Measurements from ENCODE around the gene CCNG2. TPM values are rescaled to one million over a fixed set of nuclear protein-coding genes. Genes with fewer than 3 reads are reported as not detected.

Gene CCNG2
- total RNA-seq, 1 experiment from 2014 or later: 10.6 TPM

DNA sequence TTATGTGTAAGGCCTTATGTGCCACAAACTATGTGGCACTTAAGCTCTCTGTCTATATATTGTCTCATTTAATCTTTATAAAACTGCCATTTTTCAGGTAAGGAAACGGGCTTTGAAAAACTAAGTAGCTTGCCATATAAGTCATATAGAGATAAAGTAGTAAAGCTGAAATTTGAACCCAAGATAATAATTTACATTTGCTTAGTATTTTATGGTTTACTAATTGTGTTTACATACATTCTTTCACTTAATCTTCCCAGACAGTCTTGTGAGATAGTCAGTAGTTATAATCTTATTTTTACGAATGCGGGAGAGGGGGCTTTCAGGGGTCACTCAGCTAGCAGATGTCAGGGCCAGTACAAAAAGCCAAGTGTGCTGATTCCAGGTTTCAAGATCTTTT lies 13.9 kb upstream of the CCNG2 start:
- no peak overlapping the region for H3K23ac ChIP-seq (ENCODE audit: insufficient read length, low read depth, low read length)
- H4K20me1 ChIP-seq (ENCODE audit: control insufficient read depth, insufficient read depth, insufficient read length): no peaks in the 10 kb centered on the region
- H3K36me3 Mint-ChIP-seq (ENCODE audit: insufficient read depth in 1 of 3, low read depth in 3 of 3): no peaks in the 10 kb centered on the region
- no CpG with 5 or more reads among the region's 3 CpGs for WGBS (ENCODE audit: extremely low coverage, insufficient read length, low lambda C conversion rate)
- no peak overlapping the region for H2BK20ac ChIP-seq (ENCODE audit: low read depth, low read length, poor library complexity, severe bottlenecking)
- H3K4me2 ChIP-seq (ENCODE audit: insufficient read depth, insufficient read length, low read length): no peak overlapping the region
- no peak overlapping the region for H3K14ac ChIP-seq (ENCODE audit: insufficient read depth, low read length)
- no peaks in the 10 kb centered on the region for H3K27me3 ChIP-seq (ENCODE audit: insufficient read depth, low read length)
- H3K27me3 Mint-ChIP-seq (ENCODE audit: low read depth): no peaks in the 10 kb centered on the region; the same call in 1 of the 2 replicates
- H4K5ac ChIP-seq (ENCODE audit: insufficient read length, low read depth, low read length): no peak overlapping the region
- no peak overlapping the region for H4K8ac ChIP-seq (replicated peaks; ENCODE audit: insufficient read length, low read depth, low read length)
- H2AFZ ChIP-seq (ENCODE audit: low read length): no peak overlapping the region
- DNase-seq: no peak
- no peak overlapping the region for H3K4ac ChIP-seq (ENCODE audit: low read depth, low read length)
- no peak overlapping the region for H2BK12ac ChIP-seq (ENCODE audit: insufficient read length, low read depth, low read length)
- H2BK120ac ChIP-seq (ENCODE audit: low read depth, low read length, poor library complexity, severe bottlenecking): no peak overlapping the region
- H3K4me1 Mint-ChIP-seq: peaks cover 3 to 14% of the 10 kb centered on the region in 2 experiments; a peak in 3 of 4 replicates
- TF ChIP-seq, protein P1, sequence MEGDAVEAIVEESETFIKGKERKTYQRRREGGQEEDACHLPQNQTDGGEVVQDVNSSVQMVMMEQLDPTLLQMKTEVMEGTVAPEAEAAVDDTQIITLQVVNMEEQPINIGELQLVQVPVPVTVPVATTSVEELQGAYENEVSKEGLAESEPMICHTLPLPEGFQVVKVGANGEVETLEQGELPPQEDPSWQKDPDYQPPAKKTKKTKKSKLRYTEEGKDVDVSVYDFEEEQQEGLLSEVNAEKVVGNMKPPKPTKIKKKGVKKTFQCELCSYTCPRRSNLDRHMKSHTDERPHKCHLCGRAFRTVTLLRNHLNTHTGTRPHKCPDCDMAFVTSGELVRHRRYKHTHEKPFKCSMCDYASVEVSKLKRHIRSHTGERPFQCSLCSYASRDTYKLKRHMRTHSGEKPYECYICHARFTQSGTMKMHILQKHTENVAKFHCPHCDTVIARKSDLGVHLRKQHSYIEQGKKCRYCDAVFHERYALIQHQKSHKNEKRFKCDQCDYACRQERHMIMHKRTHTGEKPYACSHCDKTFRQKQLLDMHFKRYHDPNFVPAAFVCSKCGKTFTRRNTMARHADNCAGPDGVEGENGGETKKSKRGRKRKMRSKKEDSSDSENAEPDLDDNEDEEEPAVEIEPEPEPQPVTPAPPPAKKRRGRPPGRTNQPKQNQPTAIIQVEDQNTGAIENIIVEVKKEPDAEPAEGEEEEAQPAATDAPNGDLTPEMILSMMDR (conservative IDR thresholded peaks at IDR 0.05): no peak
- no peaks in the 10 kb centered on the region for H3K23me2 ChIP-seq (ENCODE audit: insufficient read length, low read depth, low read length, poor library complexity, severe bottlenecking)
- no peaks in the 10 kb centered on the region for H3K9me3 ChIP-seq (ENCODE audit: control insufficient read depth, low read depth, low read length)
- no peaks in the 10 kb centered on the region for H3K79me2 ChIP-seq (ENCODE audit: insufficient read depth, low read length)
- no peak overlapping the region for H3K18ac ChIP-seq (ENCODE audit: insufficient read length, low read depth, low read length)
- H3K9me3 Mint-ChIP-seq: no peaks in the 10 kb centered on the region
- no peak overlapping the region for H2BK15ac ChIP-seq (ENCODE audit: low read depth, low read length)
- H2AK5ac ChIP-seq (ENCODE audit: insufficient read length, low read length): no peak overlapping the region
- no peak overlapping the region for H4K91ac ChIP-seq (ENCODE audit: insufficient read length, low read depth, low read length)
- H3K56ac ChIP-seq (ENCODE audit: insufficient read length, low read depth, low read length): no peak overlapping the region
- no peaks in the 10 kb centered on the region for H3K79me1 ChIP-seq (ENCODE audit: insufficient read depth, low read depth, low read length, poor library complexity, severe bottlenecking)
- no peak overlapping the region for H3K4me3 Mint-ChIP-seq
- no peak overlapping the region for H3K27ac Mint-ChIP-seq
- no peak overlapping the region for H3K27ac ChIP-seq (ENCODE audit: insufficient read length, low read depth, low read length)
- no peak overlapping the region for H3K9ac ChIP-seq (ENCODE audit: extremely low read depth, insufficient read length, low read length)
- H2BK5ac ChIP-seq (ENCODE audit: insufficient read length, low read length): no peak overlapping the region
- no peaks in the 10 kb centered on the region; the same call in 1 of the 2 replicates for H3K4me1 ChIP-seq (ENCODE audit: insufficient read depth, low read length)
- no peak overlapping the region for H3T11ph ChIP-seq (ENCODE audit: low read length)

Measured in H9 (cell line).